ENCODE results near the gene PHACTR3. TPM values are rescaled to one million over a fixed set of nuclear protein-coding genes. Genes with fewer than 3 reads are reported as not detected.
A peak's percentile ranks its signal among the peaks of the same experiment; 100 is the strongest.

Gene PHACTR3
- total RNA-seq, 2 donors from 2014 or later = 0.13 TPM; not detected in 1

- Mint-ChIP-seq H3K9me3 (no peaks in the 10 kb centered on the region), H3K4me1 (no peaks in the 10 kb centered on the region), H3K27me3 (ENCODE audit: insufficient read depth) (peaks cover 20% of the 10 kb centered on the region), H3K36me3 (ENCODE audit: low read depth) (no peaks in the 10 kb centered on the region), H3K4me3 (no peak overlapping the region), H3K27ac (no peak overlapping the region)
- H3K9me3 ChIP-seq (ENCODE audit: control insufficient read depth, low read length) = peaks cover 18% of the 10 kb centered on the region
- H3K27ac ChIP-seq (ENCODE audit: low read depth, low read length) = no peak overlapping the region
- H3K9ac ChIP-seq (ENCODE audit: extremely low read depth, low read length, poor library complexity, severe bottlenecking) = no peak overlapping the region
- WGBS, 2 experiments (ENCODE audit: insufficient coverage in 1 of 2, insufficient read length in 1 of 2) = 59 to 100% methylated on average over 2 of the region's 3 CpGs
- TF ChIP-seq, protein P1, sequence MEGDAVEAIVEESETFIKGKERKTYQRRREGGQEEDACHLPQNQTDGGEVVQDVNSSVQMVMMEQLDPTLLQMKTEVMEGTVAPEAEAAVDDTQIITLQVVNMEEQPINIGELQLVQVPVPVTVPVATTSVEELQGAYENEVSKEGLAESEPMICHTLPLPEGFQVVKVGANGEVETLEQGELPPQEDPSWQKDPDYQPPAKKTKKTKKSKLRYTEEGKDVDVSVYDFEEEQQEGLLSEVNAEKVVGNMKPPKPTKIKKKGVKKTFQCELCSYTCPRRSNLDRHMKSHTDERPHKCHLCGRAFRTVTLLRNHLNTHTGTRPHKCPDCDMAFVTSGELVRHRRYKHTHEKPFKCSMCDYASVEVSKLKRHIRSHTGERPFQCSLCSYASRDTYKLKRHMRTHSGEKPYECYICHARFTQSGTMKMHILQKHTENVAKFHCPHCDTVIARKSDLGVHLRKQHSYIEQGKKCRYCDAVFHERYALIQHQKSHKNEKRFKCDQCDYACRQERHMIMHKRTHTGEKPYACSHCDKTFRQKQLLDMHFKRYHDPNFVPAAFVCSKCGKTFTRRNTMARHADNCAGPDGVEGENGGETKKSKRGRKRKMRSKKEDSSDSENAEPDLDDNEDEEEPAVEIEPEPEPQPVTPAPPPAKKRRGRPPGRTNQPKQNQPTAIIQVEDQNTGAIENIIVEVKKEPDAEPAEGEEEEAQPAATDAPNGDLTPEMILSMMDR (conservative IDR thresholded peaks at IDR 0.05) = no peak
- H3K4me3 ChIP-seq (ENCODE audit: low read length) = no peak overlapping the region
- H3K4me1 ChIP-seq (ENCODE audit: control insufficient read depth, insufficient read depth, low read length) = no peaks in the 10 kb centered on the region
- peak; percentile 48 for DNase-seq
- H3K27me3 ChIP-seq (ENCODE audit: control insufficient read depth, insufficient read depth, low read length, poor library complexity, severe bottlenecking) = no peaks in the 10 kb centered on the region
- no peaks in the 10 kb centered on the region for H3K36me3 ChIP-seq (ENCODE audit: control insufficient read depth, insufficient read depth, low read length)
Observed at GRCh38 chr20:59733351-59733750, 129.0 kb downstream of the PHACTR3 start.

- H3K27me3 ChIP-seq (ENCODE audit: control insufficient read depth, insufficient read depth, low read length, poor library complexity, severe bottlenecking) = no peaks in the 10 kb centered on the region
- peaks cover 11% of the 10 kb centered on the region for H3K9me3 ChIP-seq (ENCODE audit: control insufficient read depth, low read length)
- H3K27ac ChIP-seq (ENCODE audit: low read depth, low read length) = no peak overlapping the region
- no peak overlapping the region for H3K4me3 Mint-ChIP-seq
- peaks cover 24% of the 10 kb centered on the region for H3K27me3 Mint-ChIP-seq (ENCODE audit: insufficient read depth)
- H3K36me3 Mint-ChIP-seq (ENCODE audit: low read depth) = no peaks in the 10 kb centered on the region
- no peaks in the 10 kb centered on the region for H3K36me3 ChIP-seq (ENCODE audit: control insufficient read depth, insufficient read depth, low read length)
- WGBS, 2 experiments (ENCODE audit: insufficient coverage in 1 of 2, insufficient read length in 1 of 2) = 63 to 64% methylated on average over 7 to 8 of the region's 8 CpGs
- peak; percentile 33 for DNase-seq
- TF ChIP-seq, protein P1 (conservative IDR thresholded peaks at IDR 0.05) = no peak
- no peaks in the 10 kb centered on the region for H3K4me1 ChIP-seq (ENCODE audit: control insufficient read depth, insufficient read depth, low read length)
- no peak overlapping the region for H3K27ac Mint-ChIP-seq
- H3K4me3 ChIP-seq (ENCODE audit: low read length) = no peak overlapping the region
- H3K9me3 Mint-ChIP-seq = no peaks in the 10 kb centered on the region
- H3K9ac ChIP-seq (ENCODE audit: extremely low read depth, low read length, poor library complexity, severe bottlenecking) = no peak overlapping the region
- H3K4me1 Mint-ChIP-seq = no peaks in the 10 kb centered on the region
Observed at GRCh38 chr20:59735486-59735885, 131.1 kb downstream of the PHACTR3 start.

GRCh38 chr20:59735917-59736316, 131.6 kb downstream of the PHACTR3 start:
- Histone ChIP-seq H3K4me3 (ENCODE audit: low read length) (no peak overlapping the region), H3K36me3 (ENCODE audit: control insufficient read depth, insufficient read depth, low read length) (no peaks in the 10 kb centered on the region), H3K27ac (ENCODE audit: low read depth, low read length) (no peak overlapping the region), H3K4me1 (ENCODE audit: control insufficient read depth, insufficient read depth, low read length) (no peaks in the 10 kb centered on the region), H3K27me3 (ENCODE audit: control insufficient read depth, insufficient read depth, low read length, poor library complexity, severe bottlenecking) (no peaks in the 10 kb centered on the region), H3K9ac (ENCODE audit: extremely low read depth, low read length, poor library complexity, severe bottlenecking) (no peak overlapping the region), H3K9me3 (ENCODE audit: control insufficient read depth, low read length) (peaks cover 11% of the 10 kb centered on the region)
- Mint-ChIP-seq H3K9me3 (no peaks in the 10 kb centered on the region), H3K27ac (no peak overlapping the region), H3K4me3 (no peak overlapping the region), H3K36me3 (ENCODE audit: low read depth) (no peaks in the 10 kb centered on the region), H3K27me3 (ENCODE audit: insufficient read depth) (peaks cover 24% of the 10 kb centered on the region), H3K4me1 (no peaks in the 10 kb centered on the region)
- 83 to 100% methylated on average over 1 of the region's 1 CpG for WGBS, 2 experiments (ENCODE audit: insufficient coverage in 1 of 2, insufficient read length in 1 of 2)
- peak; percentile 45 for DNase-seq
- TF ChIP-seq, protein P1 (conservative IDR thresholded peaks at IDR 0.05) = no peak
